ENCODE results near the gene ADCY9. TPM values are rescaled to one million over a fixed set of nuclear protein-coding genes. Genes with fewer than 3 reads are reported as not detected.

Gene ADCY9
- polyA plus RNA-seq, 1 donor (not counting 4 experiments of a cell fraction or from before 2014, with no cell fraction given): 3.0 TPM

DNA sequence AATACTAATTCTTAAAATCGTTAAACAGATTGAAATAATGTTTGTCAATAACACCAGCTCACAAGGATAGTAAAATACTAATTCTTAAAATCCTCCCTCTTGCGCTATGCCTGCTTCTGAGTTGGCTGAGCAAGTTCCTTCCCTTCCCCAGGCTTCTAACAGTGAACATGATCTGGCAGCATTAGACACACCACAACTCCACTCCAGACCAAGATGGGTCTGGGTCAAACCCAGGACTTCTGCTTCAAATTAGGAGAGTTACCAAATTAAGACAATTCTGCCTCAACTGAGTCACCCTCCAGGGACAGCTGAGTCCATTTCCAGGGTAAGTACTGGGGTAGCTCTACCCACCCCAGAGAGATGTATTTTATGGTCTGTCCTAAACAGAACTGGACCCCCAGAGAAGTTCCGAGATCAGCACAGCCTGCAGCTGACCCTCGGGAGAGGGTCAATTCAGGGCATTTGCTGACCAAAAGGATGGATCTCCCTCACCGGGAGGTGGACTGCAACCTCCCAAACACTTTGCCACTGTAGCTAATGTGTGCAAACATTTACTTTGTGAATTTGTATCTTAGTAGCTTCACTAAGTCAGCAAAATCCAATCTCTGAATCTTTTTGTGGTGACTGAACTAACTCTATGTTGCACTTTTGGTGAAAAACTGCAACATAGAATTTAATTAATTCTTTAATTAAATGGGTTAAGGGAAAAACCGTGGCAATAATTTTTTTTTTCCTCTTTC, 48.8 kb downstream of the ADCY9 start:
- Histone ChIP-seq H3K4me2 (ENCODE audit: control insufficient read depth, extremely low read depth, insufficient read depth, low read depth, low read length) (no peak overlapping the region), H3K27me3 (ENCODE audit: control insufficient read depth, extremely low read depth, insufficient read depth, low read length) (no peaks in the 10 kb centered on the region), H3K4me3 (ENCODE audit: control insufficient read depth in 2 of 3, extremely low read depth in 1 of 3, insufficient read depth in 2 of 3, low read depth in 1 of 3, low read length in 3 of 3) (no peak overlapping the region), H2AFZ (ENCODE audit: control insufficient read depth, low read length) (no peak overlapping the region), H3K79me2 (ENCODE audit: control insufficient read depth, insufficient read depth, low read length) (no peaks in the 10 kb centered on the region), H3K27ac (ENCODE audit: control insufficient read depth, insufficient read depth, low read length) (no peak overlapping the region), H3K9me3 (ENCODE audit: control insufficient read depth, low read depth, low read length) (no peaks in the 10 kb centered on the region), H3K9me1 (ENCODE audit: control insufficient read depth, extremely low read depth, insufficient read depth, low read length) (no peaks in the 10 kb centered on the region), H3K9ac (ENCODE audit: control insufficient read depth, extremely low read depth, insufficient read depth, low read length) (no peak overlapping the region), H4K20me1 (ENCODE audit: control insufficient read depth, extremely low read depth, insufficient read depth, low read length) (no peaks in the 10 kb centered on the region), H3K36me3 (ENCODE audit: control insufficient read depth in 2 of 2, extremely low read depth in 1 of 2, insufficient read depth in 2 of 2, low read length in 2 of 2) (no peaks in the 10 kb centered on the region), H3K4me1 (ENCODE audit: control insufficient read depth, extremely low read depth, insufficient read depth, low read length) (no peaks in the 10 kb centered on the region)
- FAIRE-seq (no peak), DNase-seq (ENCODE audit: low read depth, low spot score) (no peak)
- dilution Hi-C loops (cut with MboI; ENCODE audit: extremely low pct_ligation_motif_present, low sequenced_read_pairs): no loop called here
- TF ChIP-seq EZH2 (IDR thresholded peaks at IDR 0.05; ENCODE audit: low read length): no peak
- TF ChIP-seq, protein P1, sequence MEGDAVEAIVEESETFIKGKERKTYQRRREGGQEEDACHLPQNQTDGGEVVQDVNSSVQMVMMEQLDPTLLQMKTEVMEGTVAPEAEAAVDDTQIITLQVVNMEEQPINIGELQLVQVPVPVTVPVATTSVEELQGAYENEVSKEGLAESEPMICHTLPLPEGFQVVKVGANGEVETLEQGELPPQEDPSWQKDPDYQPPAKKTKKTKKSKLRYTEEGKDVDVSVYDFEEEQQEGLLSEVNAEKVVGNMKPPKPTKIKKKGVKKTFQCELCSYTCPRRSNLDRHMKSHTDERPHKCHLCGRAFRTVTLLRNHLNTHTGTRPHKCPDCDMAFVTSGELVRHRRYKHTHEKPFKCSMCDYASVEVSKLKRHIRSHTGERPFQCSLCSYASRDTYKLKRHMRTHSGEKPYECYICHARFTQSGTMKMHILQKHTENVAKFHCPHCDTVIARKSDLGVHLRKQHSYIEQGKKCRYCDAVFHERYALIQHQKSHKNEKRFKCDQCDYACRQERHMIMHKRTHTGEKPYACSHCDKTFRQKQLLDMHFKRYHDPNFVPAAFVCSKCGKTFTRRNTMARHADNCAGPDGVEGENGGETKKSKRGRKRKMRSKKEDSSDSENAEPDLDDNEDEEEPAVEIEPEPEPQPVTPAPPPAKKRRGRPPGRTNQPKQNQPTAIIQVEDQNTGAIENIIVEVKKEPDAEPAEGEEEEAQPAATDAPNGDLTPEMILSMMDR (optimal IDR thresholded peaks at IDR 0.05 in 1 of 3, IDR thresholded peaks at IDR 0.05 in 1 of 3, conservative IDR thresholded peaks at IDR 0.05 in 1 of 3; ENCODE audit: extremely low read depth in 1 of 3, insufficient read depth in 2 of 3, low read length in 3 of 3): no peak

DNA sequence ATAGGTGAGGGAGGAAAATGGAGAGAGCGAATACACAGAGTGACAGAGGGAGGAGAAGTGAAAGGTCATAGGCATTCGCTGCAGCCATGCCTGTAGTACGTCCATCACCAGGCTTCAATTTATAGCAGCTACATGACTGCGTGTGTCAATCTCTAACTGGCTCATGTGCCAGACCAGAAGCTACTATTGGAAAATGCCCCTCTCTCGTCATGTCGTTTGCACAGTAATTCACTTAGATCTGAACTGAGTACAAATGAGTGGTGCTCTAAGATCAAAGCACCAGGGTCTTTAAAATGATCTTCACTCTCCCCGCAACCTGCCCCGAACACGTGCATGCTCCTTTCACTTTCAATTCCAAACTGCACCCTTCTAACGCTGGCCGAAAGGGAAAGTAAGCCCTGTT, 51.3 kb downstream of the ADCY9 start:
- Histone ChIP-seq H3K27me3 (ENCODE audit: control insufficient read depth, extremely low read depth, insufficient read depth, low read length) (no peaks in the 10 kb centered on the region), H3K36me3 (ENCODE audit: control insufficient read depth in 2 of 2, extremely low read depth in 1 of 2, insufficient read depth in 2 of 2, low read length in 2 of 2) (no peaks in the 10 kb centered on the region), H3K79me2 (ENCODE audit: control insufficient read depth, insufficient read depth, low read length) (no peaks in the 10 kb centered on the region), H3K4me1 (ENCODE audit: control insufficient read depth, extremely low read depth, insufficient read depth, low read length) (no peaks in the 10 kb centered on the region), H3K4me3 (ENCODE audit: control insufficient read depth in 2 of 3, extremely low read depth in 1 of 3, insufficient read depth in 2 of 3, low read depth in 1 of 3, low read length in 3 of 3) (no peak overlapping the region), H3K9ac (ENCODE audit: control insufficient read depth, extremely low read depth, insufficient read depth, low read length) (no peak overlapping the region), H3K9me1 (ENCODE audit: control insufficient read depth, extremely low read depth, insufficient read depth, low read length) (no peaks in the 10 kb centered on the region), H3K9me3 (ENCODE audit: control insufficient read depth, low read depth, low read length) (no peaks in the 10 kb centered on the region), H4K20me1 (ENCODE audit: control insufficient read depth, extremely low read depth, insufficient read depth, low read length) (no peaks in the 10 kb centered on the region), H2AFZ (ENCODE audit: control insufficient read depth, low read length) (no peak overlapping the region), H3K27ac (ENCODE audit: control insufficient read depth, insufficient read depth, low read length) (no peak overlapping the region), H3K4me2 (ENCODE audit: control insufficient read depth, extremely low read depth, insufficient read depth, low read depth, low read length) (no peak overlapping the region)
- dilution Hi-C loops (cut with MboI; ENCODE audit: extremely low pct_ligation_motif_present, low sequenced_read_pairs): no loop called here
- DNase-seq (ENCODE audit: low read depth, low spot score): no peak
- FAIRE-seq: no peak
- no peak for TF ChIP-seq EZH2 (IDR thresholded peaks at IDR 0.05; ENCODE audit: low read length)
- TF ChIP-seq, protein P1 (optimal IDR thresholded peaks at IDR 0.05 in 1 of 3, IDR thresholded peaks at IDR 0.05 in 1 of 3, conservative IDR thresholded peaks at IDR 0.05 in 1 of 3; ENCODE audit: extremely low read depth in 1 of 3, insufficient read depth in 2 of 3, low read length in 3 of 3): no peak
